HG02759 (cell line): ENCODE measurements around the gene PRKG2.
"Not testable (repeated sequence)": the region's sequence is repeated elsewhere in the genome, so short reads cannot be mapped to it uniquely, and the experiment has no call there.

Experiments used
- ATAC-seq: cut with Tn5 transposase; IDR thresholded peaks from one replicate; pipeline ENCODE4 v1.9.1; 2021; ENCODE audit warnings: mild to moderate bottlenecking, moderate library complexity; ENCODE audit not compliant: unreplicated experiment

Gene PRKG2

GRCh38 chr4:81214881-81215868 is at the start of gene PRKG2:
Gene PRKG2 (minus strand): TSS chr4:81215222. CDS start chr4:81205047, 10,175 bp downstream.
- no peak for ATAC-seq

GRCh38 chr4:81260443-81261101 is 45.5 kb upstream of the PRKG2 start:
- no peak for ATAC-seq

GRCh38 chr4:81258841-81259550 is 44.0 kb upstream of the PRKG2 start:
- ATAC-seq, result no peak

GRCh38 chr4:81257816-81258215 is 42.8 kb upstream of the PRKG2 start:
- no peak for ATAC-seq

- ATAC-seq, result no peak
Measured at GRCh38 chr4:81257021-81257420, 42.0 kb upstream of the PRKG2 start.

- no peak for ATAC-seq
Measured at GRCh38 chr4:81256059-81256970, 41.3 kb upstream of the PRKG2 start.

- no peak for ATAC-seq
Measured at GRCh38 chr4:81255524-81255923, 40.5 kb upstream of the PRKG2 start.

GRCh38 chr4:81250430-81250829 is 35.4 kb upstream of the PRKG2 start:
- ATAC-seq, result no peak

GRCh38 chr4:81245218-81246009 is 30.4 kb upstream of the PRKG2 start:
- ATAC-seq, result no peak

- no peak for ATAC-seq
Measured at GRCh38 chr4:81237791-81238190, 22.8 kb upstream of the PRKG2 start.

- ATAC-seq, result no peak
Measured at GRCh38 chr4:81235982-81236749, 21.1 kb upstream of the PRKG2 start.

- no peak for ATAC-seq
Measured at GRCh38 chr4:81227968-81228367, 12.9 kb upstream of the PRKG2 start.

GRCh38 chr4:81227138-81227537 is 12.1 kb upstream of the PRKG2 start:
- ATAC-seq, result no peak

- no peak for ATAC-seq
Measured at GRCh38 chr4:81225252-81225651, 10.2 kb upstream of the PRKG2 start.

- ATAC-seq, result not testable (repeated sequence)
Measured at GRCh38 chr4:81222082-81222472, 7.1 kb upstream of the PRKG2 start.

GRCh38 chr4:81221303-81222081 is 6.5 kb upstream of the PRKG2 start:
- no peak for ATAC-seq

- ATAC-seq, result no peak
Measured at GRCh38 chr4:81220271-81220670, 5.2 kb upstream of the PRKG2 start.

GRCh38 chr4:81218206-81218605 is 3.2 kb upstream of the PRKG2 start:
- no peak for ATAC-seq
